Fibroblast of villous mesenchyme (primary cell): ENCODE data around the gene NLRP10. TPM values are rescaled to one million over a fixed set of nuclear protein-coding genes. Genes with fewer than 3 reads are reported as not detected.

ENCODE experiments used
- DNase-seq: peaks from one replicate; pipeline ENCODE4 v3.0.0-alpha.2; 2010; ENCODE audit warnings: low read depth
- H3K4me3 ChIP-seq: 2 replicates; pipeline ENCODE4 v1.5.1; 2011; ENCODE audit warnings: low read depth, mild to moderate bottlenecking, low read length
- CTCF ChIP-seq: IDR thresholded peaks from 2 replicates; pipeline ENCODE4 v1.5.1; 2012; ENCODE audit warnings: low read depth, mild to moderate bottlenecking, low read length; ENCODE audit not compliant: insufficient read depth
- total RNA-seq: library from RNA; depleted of rRNA; stranded (reverse); fragments of >200 nt; gene quantifications from 2 replicates; pipeline ENCODE4 v1.2.3, GENCODE V29; 2012

Gene NLRP10
- total RNA-seq, 1 donor, result 9.1 TPM

- H3K4me3 ChIP-seq, result no peak overlapping the region
- DNase-seq, result no peak
- TF ChIP-seq CTCF, result no peak
Measured at GRCh38 chr11:7973011-7973410, 7.8 kb upstream of the NLRP10 start.

GRCh38 chr11:7971846-7972245 lies 6.6 kb upstream of the NLRP10 start:
- no peak for DNase-seq
- H3K4me3 ChIP-seq, result no peak overlapping the region
- no peak for TF ChIP-seq CTCF

- no peak for TF ChIP-seq CTCF
- H3K4me3 ChIP-seq, result no peak overlapping the region
- no peak for DNase-seq
Measured at GRCh38 chr11:7969756-7970646, 4.8 kb upstream of the NLRP10 start.

GRCh38 chr11:7968686-7969085 lies 3.4 kb upstream of the NLRP10 start:
- TF ChIP-seq CTCF, result no peak
- DNase-seq, result no peak
- H3K4me3 ChIP-seq, result no peak overlapping the region

- no peak overlapping the region for H3K4me3 ChIP-seq
- no peak for TF ChIP-seq CTCF
- DNase-seq, result peak; percentile 20
Measured at GRCh38 chr11:7967826-7968225, 2.6 kb upstream of the NLRP10 start.

GRCh38 chr11:7967097-7967496 lies 1.9 kb upstream of the NLRP10 start:
- TF ChIP-seq CTCF, result no peak
- H3K4me3 ChIP-seq, result no peak overlapping the region
- DNase-seq, result no peak
